ENCODE data around the gene TPPP3. TPM values are rescaled to one million over a fixed set of nuclear protein-coding genes. Genes with fewer than 3 reads are reported as not detected.

The TPPP3 gene
- polyA plus RNA-seq, 5 donors, result 284 to 468 (median 389) TPM

GRCh38 chr16:67407176-67407787 is 14.0 kb upstream of the TPPP3 start:
- no peak for DNase-seq

GRCh38 chr16:67406111-67406971 is 13.0 kb upstream of the TPPP3 start:
- DNase-seq, result no peak

DNA sequence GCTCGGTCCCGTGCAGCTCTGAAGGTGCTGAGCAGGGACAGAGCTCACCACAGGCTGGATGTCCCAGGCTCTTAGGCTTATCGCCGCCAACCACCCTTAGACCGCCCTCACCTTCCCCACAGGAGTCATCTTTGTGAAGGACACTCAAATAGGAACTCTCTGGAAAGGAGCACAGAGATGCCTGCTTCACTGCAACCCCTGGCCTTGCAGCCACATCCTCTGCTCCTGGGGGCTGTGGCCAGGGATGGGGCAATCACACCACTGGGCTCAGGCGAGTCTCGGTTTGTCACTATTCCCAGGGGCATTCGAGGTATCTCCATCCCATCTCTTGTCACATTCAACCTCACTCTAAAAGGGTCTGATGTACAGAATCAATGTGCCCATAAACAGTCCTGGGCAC is 12.0 kb upstream of the TPPP3 start:
- no peak for DNase-seq

DNA sequence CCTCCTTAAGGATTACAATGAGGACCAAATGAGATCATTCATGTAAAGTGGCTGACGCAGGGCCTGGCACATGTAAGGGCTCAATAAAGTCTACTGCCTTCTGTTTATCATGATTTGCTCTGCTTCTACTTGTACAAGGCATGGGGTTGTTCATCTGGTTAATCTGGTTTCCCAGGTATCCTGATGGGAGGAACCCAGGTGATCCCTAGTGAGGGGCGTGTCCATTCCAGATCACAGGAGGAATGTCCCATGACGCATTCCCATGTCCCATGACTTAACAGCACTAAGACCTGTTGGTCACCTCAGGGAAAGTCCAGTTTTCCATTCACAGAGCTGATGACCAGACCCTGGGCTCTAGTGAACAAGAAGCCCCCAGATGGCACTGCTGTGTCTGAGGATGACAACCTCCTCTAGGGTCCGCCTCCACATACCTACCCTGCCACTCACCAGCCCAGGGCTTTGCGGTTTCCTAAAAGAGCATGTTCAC is 11.5 kb upstream of the TPPP3 start:
- DNase-seq, result peak in 1 of 2 donors; percentile 67

DNA sequence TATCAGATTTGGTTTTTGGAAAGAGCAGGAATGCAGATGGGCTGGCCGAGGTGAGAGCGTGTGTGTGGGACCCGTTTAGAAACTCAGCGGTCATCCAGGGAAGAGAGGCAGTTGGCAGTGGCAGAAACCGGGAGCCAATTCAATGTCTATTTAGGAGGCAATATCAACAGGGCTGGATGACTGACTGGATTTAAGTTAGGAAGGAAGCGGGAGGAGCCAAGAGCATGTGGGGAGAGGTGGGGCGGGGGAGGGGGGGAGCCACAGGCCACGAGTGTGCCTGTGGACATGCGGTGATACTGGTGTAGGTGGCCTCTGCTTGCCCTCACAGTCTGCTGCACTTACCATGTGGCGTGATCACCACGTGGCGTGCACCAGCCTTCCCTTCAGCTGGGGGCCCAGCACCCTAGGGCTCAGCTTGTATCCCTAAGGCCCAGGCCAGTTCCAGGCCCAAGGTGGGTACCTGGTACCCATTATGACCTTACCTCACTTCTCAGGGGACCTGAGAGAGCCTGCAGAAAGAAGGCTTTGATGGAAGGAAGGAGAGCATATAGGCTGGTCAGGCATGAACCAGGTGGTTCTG is 10.8 kb upstream of the TPPP3 start:
- DNase-seq, result no peak

DNA sequence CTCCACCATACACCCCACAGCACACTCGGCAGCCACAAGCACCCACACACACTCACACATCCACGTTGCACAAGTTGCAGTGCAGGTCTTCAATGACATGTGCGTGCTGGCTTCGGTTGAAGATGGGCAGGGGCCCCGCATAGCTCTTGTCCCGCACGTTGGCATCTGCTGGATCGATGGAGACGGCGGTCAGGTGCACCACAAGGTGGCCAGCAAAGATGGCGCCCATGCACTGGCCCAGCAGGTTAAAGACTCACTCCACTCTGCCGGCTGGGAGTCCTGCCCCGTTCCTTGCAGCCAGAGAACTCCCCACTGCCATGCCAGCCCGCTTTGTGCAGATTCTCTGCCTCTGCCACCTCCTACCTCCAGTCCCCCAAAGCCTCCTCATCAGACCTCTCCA is 7.6 kb upstream of the TPPP3 start:
- no peak for DNase-seq

DNA sequence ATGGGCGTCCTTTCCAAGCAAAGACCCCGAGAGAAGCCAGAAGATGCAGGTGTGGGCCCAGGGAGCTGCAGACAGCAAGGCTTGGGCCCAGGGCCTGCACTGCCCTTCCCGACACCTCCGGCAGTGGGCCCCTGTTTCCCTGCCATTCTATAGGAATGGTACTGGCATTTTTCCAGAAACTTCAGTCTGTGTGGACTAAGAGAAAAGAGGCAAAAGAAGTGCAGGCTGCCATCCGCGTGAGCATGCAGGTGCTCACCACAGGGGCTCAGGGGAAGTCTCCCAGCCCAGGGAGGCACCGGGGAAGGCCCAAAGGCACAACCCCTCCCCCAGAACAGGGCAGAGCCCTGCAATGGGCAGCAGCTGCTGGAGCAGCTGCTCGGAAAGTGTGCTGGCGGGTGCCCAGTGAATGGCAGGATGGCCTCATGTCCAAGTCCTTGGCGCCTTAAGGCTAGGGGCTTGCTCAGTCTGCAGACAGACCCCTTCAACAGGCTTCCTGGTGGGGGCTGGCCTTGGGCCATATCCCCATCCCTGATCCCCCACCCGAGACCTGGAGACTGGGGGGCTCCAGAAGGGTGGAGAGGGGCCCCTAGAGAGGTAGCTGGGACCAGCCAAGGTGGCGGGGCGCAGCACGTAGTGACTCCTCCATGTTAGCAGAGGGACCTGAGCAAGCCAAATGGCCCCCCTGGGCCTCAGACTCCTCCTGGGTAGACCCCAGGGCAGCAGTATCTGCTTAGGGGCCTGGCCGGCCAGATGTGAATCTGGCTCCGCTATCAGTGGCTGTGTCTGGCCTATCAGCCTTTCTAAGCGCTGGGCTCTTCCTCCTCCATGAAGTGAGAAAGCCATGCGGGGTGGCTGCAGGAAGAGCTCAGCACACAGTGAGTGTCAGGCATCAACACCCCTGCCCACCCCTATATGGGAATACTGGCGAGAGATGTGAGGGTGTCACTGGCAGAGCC is 6.7 kb upstream of the TPPP3 start:
- no peak for DNase-seq

DNA sequence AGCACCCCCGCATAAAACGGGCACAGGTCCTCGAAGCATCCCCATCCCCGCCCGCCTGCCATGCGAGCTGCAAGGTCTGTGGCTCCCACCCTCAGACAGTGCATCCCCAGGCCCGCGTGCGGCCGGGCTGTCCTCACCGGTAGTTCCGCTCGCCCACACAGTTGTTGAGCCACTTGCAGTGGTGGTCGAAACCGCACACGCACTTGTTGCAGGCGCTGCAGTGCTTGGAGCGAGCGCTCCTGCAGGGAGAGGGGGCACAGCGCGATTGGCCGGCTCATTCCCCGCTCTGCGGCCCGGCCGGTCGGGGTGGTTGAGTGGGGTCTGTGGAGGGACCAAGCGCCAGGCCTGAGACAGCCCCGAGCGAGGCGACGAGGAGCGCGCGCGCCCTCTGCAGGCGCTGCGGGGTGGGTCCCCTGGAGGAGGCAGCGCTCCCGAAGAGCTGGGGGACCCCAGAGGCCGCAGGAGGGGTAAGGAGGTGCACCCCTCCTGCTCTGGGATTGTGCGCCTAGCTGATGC is 6.0 kb upstream of the TPPP3 start:
- DNase-seq, result no peak

- DNase-seq, result no peak
Measured at GRCh38 chr16:67398546-67399217, 5.4 kb upstream of the TPPP3 start.

GRCh38 chr16:67397812-67398545 is 4.7 kb upstream of the TPPP3 start:
- no peak for DNase-seq

DNA sequence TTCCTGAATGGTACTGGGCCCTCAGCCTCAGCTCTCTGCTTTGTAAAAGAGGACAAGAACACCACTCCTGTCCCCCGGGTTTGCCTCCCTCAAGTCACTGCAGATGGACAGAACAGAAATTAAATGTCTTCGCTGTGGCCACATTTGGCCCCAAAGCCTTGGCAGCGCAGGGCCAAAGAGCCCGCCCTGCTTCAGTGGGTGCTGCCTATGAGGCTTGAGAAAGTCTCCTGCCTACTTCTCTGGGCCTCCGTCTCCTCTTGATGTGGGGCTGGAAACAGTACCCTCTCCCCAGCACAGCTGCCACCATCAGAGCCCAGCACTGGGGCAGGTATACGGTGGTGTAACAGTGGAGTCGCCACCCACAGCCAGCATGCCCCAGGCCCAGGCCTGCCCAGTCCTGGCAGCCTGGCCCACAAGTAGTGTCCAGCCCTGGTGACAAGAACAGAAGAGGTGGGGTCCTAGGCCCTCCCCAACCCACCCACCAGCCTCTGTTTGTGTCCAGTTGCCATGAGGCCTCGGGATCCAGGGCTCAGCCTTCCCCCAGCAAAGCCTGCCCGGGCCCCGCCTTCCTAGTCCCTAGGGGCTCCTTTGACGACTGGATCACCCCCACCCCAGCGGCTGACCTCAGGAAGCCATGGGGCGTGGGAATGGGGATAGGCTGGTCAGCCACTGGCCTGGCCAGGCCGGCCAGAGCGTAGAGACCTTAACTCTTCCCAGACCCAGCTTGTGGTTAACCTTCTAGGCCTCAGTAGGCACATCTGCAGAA is 3.9 kb upstream of the TPPP3 start:
- no peak for DNase-seq

DNA sequence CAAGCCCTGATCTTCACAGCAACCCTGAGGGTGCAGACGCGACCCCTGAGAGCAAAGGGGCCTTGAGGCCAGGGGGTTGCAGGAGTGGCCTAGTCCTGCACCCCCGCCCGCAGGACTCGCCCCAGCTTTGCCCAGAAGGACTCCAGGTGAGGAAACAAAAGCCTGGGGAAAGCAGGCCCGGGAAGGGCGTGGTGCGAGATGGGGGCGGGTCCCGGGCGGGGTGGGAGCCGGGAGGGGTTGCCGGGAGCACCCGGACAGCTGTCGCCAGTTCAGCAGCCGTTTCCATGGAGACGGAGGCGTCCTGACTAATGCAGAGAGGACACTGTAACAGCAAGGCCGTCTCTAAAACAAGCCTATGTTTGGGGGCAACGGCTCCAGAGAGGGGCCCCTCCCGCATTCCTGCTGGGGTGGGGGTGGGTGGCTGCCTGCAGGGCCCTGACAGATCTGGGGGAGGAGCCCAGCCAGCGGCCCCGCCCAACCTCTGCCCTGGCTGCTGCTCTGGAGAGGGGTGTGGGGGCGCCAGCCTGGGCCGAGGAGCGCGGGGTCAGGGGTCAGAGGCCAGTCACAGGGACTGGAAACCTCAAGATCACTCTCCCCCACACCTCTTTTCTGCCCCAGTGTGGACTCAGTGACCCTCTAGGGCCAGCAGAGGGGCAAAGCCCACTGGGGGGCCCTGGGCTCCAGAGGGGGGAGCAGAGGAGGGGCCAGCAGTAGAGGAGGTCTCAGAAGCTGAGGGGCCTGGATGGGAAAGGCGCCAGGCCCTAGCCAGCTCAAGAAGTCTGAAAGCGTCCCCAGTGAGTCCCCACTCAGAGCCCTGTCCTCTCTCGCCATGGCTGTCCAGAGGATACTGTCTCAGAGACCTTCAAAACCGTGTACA is 3.1 kb upstream of the TPPP3 start:
- peak; percentile 84 to 86 for DNase-seq

GRCh38 chr16:67395458-67396158 is 2.3 kb upstream of the TPPP3 start:
- no peak for DNase-seq

DNA sequence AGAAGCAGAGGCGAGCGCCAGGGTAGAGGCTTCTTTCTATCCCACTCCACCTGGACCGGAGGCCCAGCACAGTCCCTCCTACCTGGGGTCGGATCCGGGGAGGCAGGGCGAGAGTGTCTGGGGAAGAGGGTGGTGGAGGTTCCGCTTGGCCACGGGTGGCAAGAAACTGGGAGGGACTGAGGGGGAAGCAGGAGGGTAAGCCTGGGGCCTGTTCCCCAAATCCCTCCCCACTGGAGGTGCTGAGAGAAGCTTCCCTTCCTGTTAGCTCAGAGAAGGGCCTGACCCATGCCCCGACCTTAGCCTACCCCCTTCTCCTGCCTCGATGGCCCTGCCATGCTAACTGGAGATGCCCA is 1.8 kb upstream of the TPPP3 start:
- no peak for DNase-seq

GRCh38 chr16:67394155-67395104 is 1.1 kb upstream of the TPPP3 start:
- DNase-seq, result no peak

DNA sequence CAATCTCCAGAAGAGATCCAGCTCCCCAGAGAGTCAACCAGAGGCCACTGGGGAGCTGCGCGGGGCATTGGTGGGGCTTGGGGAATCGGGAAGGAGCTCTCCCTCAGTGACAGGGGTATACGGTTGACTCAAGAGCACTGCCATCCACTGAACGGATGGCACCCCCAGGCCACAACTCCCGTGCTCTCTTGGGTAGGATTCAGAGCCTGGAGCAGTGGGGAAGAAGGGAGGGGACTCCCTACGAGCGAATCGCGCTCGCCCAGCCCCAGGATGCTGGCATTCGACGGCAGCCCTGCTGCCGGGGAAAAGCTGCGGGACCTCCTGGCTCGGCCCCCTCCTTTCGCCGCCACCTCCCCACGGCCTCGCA is 473 bp upstream of the TPPP3 start:
- no peak for DNase-seq

Measured in right lung (tissue), 5 donors.